IPS DF 19.7 (cell line): ENCODE data around the gene LIMS1.
"Not testable (repeated sequence)": the region's sequence is repeated elsewhere in the genome, so short reads cannot be mapped to it uniquely, and the experiment has no call there.

Experiments
- DNase-seq: peaks from one replicate; pipeline ENCODE4 v3.0.0-alpha.2; 2013; ENCODE audit warnings: low read depth, low spot score

The LIMS1 gene

DNA sequence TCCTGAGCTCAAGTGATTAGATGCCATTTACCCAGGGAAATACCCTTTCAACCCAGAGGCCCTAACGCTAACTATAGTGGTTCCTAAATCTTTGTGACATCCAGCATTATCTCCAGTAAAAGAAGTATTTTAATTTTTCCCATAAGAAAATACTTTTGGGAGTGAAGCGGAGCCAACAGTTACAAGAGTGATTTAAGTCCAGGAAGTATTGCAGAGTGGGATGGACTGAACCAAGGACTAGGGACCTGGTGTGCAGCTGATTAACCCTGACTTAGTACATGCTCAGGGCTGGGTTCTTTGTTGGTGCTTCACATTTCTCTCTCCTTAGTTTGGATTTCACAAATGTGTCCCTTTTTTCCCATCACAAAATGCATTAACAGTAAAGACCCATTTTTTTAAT is 129.1 kb downstream of the LIMS1 start:
- DNase-seq: not testable (repeated sequence)

DNA sequence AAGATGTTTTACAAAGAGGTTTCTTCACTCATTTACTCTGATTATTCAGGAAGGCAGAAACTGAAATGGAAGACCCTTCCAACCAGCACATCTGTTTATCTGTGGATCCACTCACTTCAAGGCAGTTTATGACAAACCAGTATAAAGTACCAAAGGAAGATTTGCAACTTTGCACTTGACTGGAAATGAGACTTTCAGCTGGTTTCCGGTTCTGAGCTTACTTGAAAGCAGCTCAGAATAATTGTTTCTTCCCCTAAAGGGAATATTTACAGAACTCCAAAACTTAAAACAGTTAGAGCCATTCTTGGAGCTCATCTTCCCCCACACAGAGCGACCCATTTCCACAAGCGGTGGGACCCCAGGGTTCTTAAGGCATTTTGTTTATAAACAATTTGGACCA is 129.8 kb downstream of the LIMS1 start:
- DNase-seq: not testable (repeated sequence)

DNA sequence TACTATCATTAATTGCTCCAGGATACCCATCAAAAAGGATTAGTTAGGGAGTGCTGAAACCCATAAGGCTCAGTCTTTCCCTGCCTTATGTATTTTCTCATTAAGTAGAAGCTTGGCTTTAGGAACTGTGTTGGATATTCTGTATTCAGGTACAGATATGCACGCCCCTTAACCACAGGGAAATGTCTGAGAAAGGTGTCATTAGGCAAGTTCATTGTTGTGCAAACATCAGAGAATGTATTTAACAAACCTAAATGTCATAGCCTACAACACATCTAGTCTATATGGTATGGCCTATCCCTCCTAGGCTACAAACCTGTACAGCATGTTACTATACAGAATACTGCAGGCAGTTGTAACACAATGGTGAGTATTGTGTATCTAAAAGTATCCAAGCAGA is 130.7 kb downstream of the LIMS1 start:
- DNase-seq: not testable (repeated sequence)

GRCh38 chr2:108665975-108666374 is 131.7 kb downstream of the LIMS1 start:
- DNase-seq: not testable (repeated sequence)

DNA sequence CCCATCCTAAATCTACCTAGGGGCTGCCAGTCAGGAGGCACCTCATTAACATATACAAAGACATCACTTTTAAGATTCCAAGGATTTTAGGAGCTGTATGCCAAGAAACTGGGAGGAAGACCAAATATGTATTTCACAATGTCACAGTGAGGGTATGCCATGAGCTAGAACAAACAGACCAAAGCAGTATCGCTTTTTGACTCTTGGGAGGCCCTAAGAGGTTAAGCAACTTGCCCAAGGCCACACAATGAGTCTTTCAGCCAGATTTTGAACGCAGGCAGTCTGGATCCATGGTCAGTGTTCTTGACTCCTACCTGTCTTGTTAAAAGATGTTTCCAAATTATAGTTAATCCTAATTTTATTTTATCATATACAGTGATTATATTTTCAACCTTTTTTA is 132.9 kb downstream of the LIMS1 start:
- DNase-seq: not testable (repeated sequence)

- not testable (repeated sequence) for DNase-seq
These were observed 136.0 kb downstream of the LIMS1 start for GRCh38 chr2:108670282-108670681.

GRCh38 chr2:108672200-108672805 is 138.0 kb downstream of the LIMS1 start:
- not testable (repeated sequence) for DNase-seq

DNA sequence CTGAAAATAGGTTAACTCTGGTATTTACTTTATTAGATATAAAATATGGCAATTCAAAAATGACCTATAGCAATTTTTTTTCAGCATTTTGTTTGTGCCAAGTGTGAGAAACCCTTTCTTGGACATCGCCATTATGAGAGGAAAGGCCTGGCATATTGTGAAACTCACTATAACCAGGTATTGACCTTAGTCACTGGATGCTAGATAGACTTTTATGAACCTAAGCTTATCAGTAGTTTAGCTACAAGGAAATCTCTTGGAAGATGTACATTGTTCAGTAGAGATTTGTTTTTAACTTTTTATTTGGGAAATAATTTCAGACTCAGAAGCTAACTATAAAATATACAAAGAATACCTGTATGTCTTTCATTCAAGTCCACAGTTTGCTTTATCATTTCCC is 142.3 kb downstream of the LIMS1 start:
- DNase-seq: not testable (repeated sequence)

GRCh38 chr2:108677239-108677744 is 143.0 kb downstream of the LIMS1 start:
- DNase-seq: not testable (repeated sequence)

GRCh38 chr2:108678198-108678651 is 144.0 kb downstream of the LIMS1 start:
- DNase-seq: not testable (repeated sequence)

DNA sequence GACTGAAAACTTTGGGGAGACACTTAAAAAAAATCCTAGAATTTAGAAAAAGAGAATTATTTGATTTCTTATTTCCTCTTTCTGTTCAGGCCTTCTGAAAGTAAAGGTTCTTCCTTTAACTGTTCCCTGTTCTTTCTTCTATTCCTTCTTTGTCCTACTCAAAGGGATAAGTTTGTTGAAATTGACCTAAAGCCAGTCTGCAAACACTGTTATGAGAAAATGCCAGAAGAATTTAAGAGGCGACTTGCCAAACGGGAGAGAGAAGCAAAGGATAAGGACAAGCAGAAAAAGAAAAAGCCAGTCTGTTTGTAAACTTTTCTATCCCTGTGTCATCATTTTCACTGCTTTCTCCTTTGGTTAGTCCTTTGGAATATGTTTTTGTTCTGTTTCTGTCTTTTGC is 146.5 kb downstream of the LIMS1 start:
- DNase-seq: not testable (repeated sequence)

DNA sequence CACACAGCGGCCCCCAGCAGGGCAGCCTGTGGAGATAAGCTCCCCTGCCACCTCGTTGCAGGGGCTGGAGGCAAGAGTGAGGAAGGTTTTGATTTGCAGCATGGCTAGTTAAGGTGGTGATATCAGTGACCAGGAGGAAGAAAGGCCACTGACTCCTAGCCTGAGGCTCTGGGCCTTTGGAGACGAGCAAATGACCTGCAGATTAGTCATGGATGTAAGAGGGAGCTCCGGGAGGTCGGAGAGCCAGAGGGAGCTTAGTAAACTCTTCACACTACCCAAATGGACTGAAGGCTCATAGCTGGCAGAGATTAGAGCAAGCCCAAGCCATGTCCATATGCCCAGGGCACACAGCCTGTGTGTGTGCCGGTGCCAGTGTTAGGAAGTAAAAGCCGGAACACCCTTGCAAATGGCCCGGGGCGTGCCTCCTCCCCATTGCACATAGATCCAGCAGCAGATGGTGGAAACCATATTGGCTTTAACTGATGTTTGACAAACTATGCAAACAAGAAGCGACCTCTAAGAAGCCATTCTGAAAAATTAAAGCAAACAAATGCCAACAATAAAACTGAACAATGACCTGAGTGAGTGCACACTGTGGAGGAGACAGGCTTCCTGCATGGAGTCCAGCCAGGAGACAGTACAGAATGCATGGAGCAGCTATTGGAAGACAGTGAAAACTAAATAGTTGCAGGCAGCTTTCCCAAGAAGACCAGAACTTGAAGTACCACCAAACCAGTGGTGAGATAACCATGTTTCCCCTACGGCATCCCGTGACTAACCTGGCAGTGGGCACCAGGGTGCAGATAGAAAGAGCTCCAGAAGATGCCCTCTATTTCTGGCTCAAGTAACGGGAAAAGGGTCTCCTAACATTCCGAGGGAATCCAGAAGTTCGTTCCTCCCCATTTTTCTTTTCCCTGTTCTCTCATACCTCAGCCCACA is 154.8 kb downstream of the LIMS1 start:
- not testable (repeated sequence) for DNase-seq

GRCh38 chr2:108690001-108690400 is 155.7 kb downstream of the LIMS1 start:
- DNase-seq: not testable (repeated sequence)

DNA sequence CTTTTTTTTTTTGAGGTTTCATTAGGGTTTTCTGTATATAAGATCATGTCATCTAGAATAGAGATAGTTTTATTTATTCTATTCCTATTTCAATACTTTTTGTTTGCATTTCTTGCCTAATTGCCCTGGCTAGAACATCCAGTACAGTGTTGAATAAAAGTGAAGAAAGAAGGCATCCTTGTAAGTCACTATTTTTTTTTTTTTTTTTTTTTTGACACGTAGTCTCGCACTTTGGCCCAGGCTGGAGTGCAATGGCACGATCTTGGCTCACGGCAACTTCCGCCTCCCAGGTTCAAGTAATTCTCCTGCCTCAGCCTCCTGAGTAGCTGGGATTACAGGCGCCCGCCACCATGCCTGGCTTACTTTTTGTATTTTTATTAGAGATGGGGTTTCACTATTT is 157.2 kb downstream of the LIMS1 start:
- no peak for DNase-seq

DNA sequence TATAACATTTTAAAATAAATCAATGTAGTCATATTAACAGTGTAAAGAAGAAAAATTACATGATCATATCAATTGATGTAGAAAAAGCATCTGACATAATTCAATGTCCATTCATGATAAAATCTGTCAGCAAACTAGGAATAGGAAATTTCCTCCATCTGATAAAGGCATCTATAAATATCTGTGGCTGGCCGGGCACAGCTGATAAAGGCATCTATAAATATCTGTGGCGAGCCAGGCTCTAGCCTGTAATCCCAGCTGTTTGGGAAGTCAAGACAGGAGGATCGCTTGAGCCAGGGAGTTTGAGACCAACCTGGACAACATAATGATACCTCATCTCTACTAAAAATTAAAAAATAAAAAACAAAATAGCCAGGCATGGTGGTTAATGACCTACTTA is 166.9 kb downstream of the LIMS1 start:
- DNase-seq: no peak

DNA sequence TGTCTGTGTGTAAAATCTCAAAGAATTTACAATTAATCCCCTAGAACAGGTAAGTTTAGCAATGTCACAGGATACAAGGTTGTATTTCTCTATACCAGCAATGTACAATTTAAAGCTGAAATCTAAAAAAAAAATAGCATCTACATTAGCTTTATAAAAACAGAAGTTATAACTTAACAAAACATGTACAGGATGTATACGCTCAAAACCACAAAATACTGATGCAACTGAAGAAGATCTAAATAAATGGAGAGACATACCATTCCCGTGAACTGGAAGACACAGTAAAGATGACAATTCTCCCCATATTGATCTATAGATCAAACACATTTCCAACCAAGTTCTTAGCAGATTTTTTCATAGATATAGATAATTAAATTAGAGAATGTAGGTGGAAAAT is 167.5 kb downstream of the LIMS1 start:
- no peak for DNase-seq

- DNase-seq: no peak
These were observed 170.6 kb downstream of the LIMS1 start for GRCh38 chr2:108704871-108705270.

- no peak for DNase-seq
These were observed 173.0 kb downstream of the LIMS1 start for GRCh38 chr2:108707300-108707699.

GRCh38 chr2:108716971-108717370 is 182.7 kb downstream of the LIMS1 start:
- DNase-seq: not testable (repeated sequence)

- peak; percentile 98 for DNase-seq
These were observed 185.1 kb downstream of the LIMS1 start, which contains the start of gene RANBP2 for GRCh38 chr2:108719149-108720044. Gene RANBP2, plus strand, starts transcription at chr2:108719482. Its CDS starts 125 bp downstream, at chr2:108719607.

- not testable (repeated sequence) for DNase-seq
These were observed 191.8 kb downstream of the LIMS1 start for GRCh38 chr2:108726048-108726447.
